NCI-H1930 (cell line): Measurements from ENCODE around the gene BHLHE40.

Experiments used
- DNase-seq, 2 experiments: peaks; one replicate each; lab custom pipeline; 2025; lab: John Stamatoyannopoulos, UW

The BHLHE40 gene

GRCh38 chr3:5019411-5020241 lies 40.4 kb downstream of the BHLHE40 start:
- no peak for DNase-seq

GRCh38 chr3:5020242-5020722 lies 41.0 kb downstream of the BHLHE40 start:
- no peak for DNase-seq

GRCh38 chr3:5021116-5022092 lies 42.2 kb downstream of the BHLHE40 start:
- DNase-seq: no peak

GRCh38 chr3:5022187-5022965 lies 43.1 kb downstream of the BHLHE40 start:
- DNase-seq: no peak

GRCh38 chr3:5022966-5023776 lies 43.9 kb downstream of the BHLHE40 start:
- DNase-seq: no peak

- no peak for DNase-seq
These were observed 44.6 kb downstream of the BHLHE40 start for GRCh38 chr3:5023777-5024346.

GRCh38 chr3:5026046-5026362 lies 46.8 kb downstream of the BHLHE40 start:
- DNase-seq: no peak

- no peak for DNase-seq
These were observed 50.5 kb downstream of the BHLHE40 start for GRCh38 chr3:5029715-5030114.

- no peak for DNase-seq
These were observed 50.9 kb downstream of the BHLHE40 start for GRCh38 chr3:5030152-5030551.

- no peak for DNase-seq
These were observed 53.6 kb downstream of the BHLHE40 start for GRCh38 chr3:5032844-5033243.
